BE2C (cell line): ENCODE results near the gene EFNB2. TPM values are rescaled to one million over a fixed set of nuclear protein-coding genes. Genes with fewer than 3 reads are reported as not detected.
A peak's percentile ranks its signal among the peaks of the same experiment; 100 is the strongest.

ENCODE experiments used
- DNase-seq: peaks from one replicate; pipeline ENCODE4 v3.0.0-alpha.2; 2020
- H3K27me3 ChIP-seq: fragments of 250-450 bp; sonication (Bioruptor Pico); 2 replicates; pipeline ENCODE4 v1.5.1; 2020; ENCODE audit warnings: mild to moderate bottlenecking
- H3K36me3 ChIP-seq: fragments of 250-450 bp; sonication (Bioruptor Pico); 2 replicates; pipeline ENCODE4 v1.5.1; 2020; ENCODE audit warnings: mild to moderate bottlenecking
- H3K4me1 ChIP-seq: fragments of 250-450 bp; sonication (Bioruptor Pico); 2 replicates; pipeline ENCODE4 v1.5.1; 2020
- H3K4me3 ChIP-seq: 2 replicates; pipeline ENCODE4 v1.5.1; 2011; ENCODE audit warnings: low read depth, low read length
- H3K9me3 ChIP-seq: fragments of 250-450 bp; sonication (Bioruptor Pico); 2 replicates; pipeline ENCODE4 v1.5.1; 2020
- polyA plus RNA-seq: library from polyadenylated mRNA; unstranded; fragments of >200 nt; gene quantifications from one replicate; pipeline ENCODE4 v1.2.1, GENCODE V29; 2012; ENCODE audit warnings: low read depth, missing spikeins; ENCODE audit not compliant: insufficient read length, insufficient read depth
- TF ChIP-seq, protein P1 (sequence below): IDR thresholded peaks from 2 replicates; pipeline ENCODE4 v1.5.1; 2012; ENCODE audit warnings: mild to moderate bottlenecking, low read depth, low read length

Gene EFNB2, protein sequence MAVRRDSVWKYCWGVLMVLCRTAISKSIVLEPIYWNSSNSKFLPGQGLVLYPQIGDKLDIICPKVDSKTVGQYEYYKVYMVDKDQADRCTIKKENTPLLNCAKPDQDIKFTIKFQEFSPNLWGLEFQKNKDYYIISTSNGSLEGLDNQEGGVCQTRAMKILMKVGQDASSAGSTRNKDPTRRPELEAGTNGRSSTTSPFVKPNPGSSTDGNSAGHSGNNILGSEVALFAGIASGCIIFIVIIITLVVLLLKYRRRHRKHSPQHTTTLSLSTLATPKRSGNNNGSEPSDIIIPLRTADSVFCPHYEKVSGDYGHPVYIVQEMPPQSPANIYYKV
- polyA plus RNA-seq: 15.5 TPM

GRCh38 chr13:106535552-106536243, at the start of gene EFNB2:
Gene EFNB2 (minus strand): TSS chr13:106535662. CDS start chr13:106534964, 698 bp downstream.
- Histone ChIP-seq H3K4me1 (peaks cover 7% of the 10 kb centered on the region), H3K9me3 (no peaks in the 10 kb centered on the region), H3K27me3 (no peaks in the 10 kb centered on the region), H3K36me3 (peaks cover 5% of the 10 kb centered on the region; the same call in 1 of the 2 replicates), H3K4me3 (peak within 1 kb of the TSS; percentile 85)
- TF ChIP-seq, protein P1, sequence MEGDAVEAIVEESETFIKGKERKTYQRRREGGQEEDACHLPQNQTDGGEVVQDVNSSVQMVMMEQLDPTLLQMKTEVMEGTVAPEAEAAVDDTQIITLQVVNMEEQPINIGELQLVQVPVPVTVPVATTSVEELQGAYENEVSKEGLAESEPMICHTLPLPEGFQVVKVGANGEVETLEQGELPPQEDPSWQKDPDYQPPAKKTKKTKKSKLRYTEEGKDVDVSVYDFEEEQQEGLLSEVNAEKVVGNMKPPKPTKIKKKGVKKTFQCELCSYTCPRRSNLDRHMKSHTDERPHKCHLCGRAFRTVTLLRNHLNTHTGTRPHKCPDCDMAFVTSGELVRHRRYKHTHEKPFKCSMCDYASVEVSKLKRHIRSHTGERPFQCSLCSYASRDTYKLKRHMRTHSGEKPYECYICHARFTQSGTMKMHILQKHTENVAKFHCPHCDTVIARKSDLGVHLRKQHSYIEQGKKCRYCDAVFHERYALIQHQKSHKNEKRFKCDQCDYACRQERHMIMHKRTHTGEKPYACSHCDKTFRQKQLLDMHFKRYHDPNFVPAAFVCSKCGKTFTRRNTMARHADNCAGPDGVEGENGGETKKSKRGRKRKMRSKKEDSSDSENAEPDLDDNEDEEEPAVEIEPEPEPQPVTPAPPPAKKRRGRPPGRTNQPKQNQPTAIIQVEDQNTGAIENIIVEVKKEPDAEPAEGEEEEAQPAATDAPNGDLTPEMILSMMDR: no peak; the same call in 1 of the 2 replicates
- peak; percentile 96 for DNase-seq

DNA sequence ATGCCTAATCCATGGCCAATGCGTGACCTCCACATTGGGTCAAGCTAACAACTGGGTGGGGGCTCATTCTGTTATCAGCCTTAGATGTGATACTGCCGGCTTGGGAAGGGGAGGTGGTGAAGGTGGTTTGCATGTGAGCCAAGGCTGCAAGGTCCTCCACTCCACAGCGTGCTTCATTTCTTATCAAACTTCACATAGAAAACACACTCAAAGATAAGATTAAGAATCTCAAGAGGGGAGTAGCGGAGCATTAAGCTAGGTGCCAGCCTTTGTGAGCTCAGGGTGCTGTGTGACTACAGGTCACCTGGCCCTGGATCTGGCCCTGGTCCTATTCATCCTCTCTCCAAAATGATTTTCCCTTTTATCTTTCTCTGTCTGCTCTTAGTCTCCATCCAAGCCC, 45.8 kb upstream of the EFNB2 start:
- H3K4me1 ChIP-seq: no peaks in the 10 kb centered on the region
- no peak for DNase-seq
- H3K36me3 ChIP-seq: no peaks in the 10 kb centered on the region
- no peak overlapping the region for H3K4me3 ChIP-seq
- no peaks in the 10 kb centered on the region; the same call in 1 of the 2 replicates for H3K27me3 ChIP-seq
- TF ChIP-seq, protein P1: no peak
- peaks cover 7% of the 10 kb centered on the region; the same call in 1 of the 2 replicates for H3K9me3 ChIP-seq

DNA sequence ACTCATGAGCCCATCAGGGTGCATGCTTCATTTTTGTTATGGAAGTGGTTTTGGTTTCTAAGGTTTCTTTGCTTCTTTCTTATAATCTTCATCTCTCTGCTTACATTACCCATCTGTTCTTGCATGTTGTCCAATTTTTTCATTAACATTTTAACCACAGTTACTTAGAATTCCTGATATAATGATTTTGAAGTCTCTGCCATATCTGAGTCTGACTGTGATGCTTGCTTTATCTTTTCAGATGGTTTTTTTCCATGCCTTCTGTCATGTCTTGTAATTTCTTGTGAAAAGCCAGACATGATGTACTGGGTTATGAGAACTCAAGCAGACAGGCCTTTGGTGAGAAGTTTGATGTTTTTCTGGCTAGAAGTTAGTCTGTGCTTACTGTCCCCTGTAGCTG, 40.4 kb upstream of the EFNB2 start:
- TF ChIP-seq, protein P1: no peak
- H3K4me3 ChIP-seq: no peak overlapping the region
- H3K4me1 ChIP-seq: no peaks in the 10 kb centered on the region
- H3K36me3 ChIP-seq: no peaks in the 10 kb centered on the region
- no peak for DNase-seq
- H3K27me3 ChIP-seq: no peaks in the 10 kb centered on the region; the same call in 1 of the 2 replicates
- no peaks in the 10 kb centered on the region for H3K9me3 ChIP-seq

GRCh38 chr13:106573868-106574267, 38.4 kb upstream of the EFNB2 start:
- no peaks in the 10 kb centered on the region for H3K9me3 ChIP-seq
- DNase-seq: no peak
- H3K4me1 ChIP-seq: no peaks in the 10 kb centered on the region
- H3K27me3 ChIP-seq: no peaks in the 10 kb centered on the region
- H3K36me3 ChIP-seq: no peaks in the 10 kb centered on the region
- no peak overlapping the region for H3K4me3 ChIP-seq
- TF ChIP-seq, protein P1: no peak

GRCh38 chr13:106573284-106573846, 37.9 kb upstream of the EFNB2 start:
- no peak for DNase-seq
- TF ChIP-seq, protein P1: no peak

More at GRCh38 chr13:106573284-106573846, 37.9 kb upstream of the EFNB2 start:
- Histone ChIP-seq H3K4me3 (no peak overlapping the region), H3K36me3 (no peaks in the 10 kb centered on the region), H3K9me3 (no peaks in the 10 kb centered on the region), H3K27me3 (no peaks in the 10 kb centered on the region), H3K4me1 (no peaks in the 10 kb centered on the region)
